IMR-90 (cell line): ENCODE results near the gene CMIP. TPM values are rescaled to one million over a fixed set of nuclear protein-coding genes. Genes with fewer than 3 reads are reported as not detected.

Source experiments
- ATAC-seq: fragments of 200-7000 bp; cut with Tn5 transposase; 2 replicates; pipeline ENCODE4 v1.9.1; 2020; ENCODE audit warnings: low read depth, mild to moderate bottlenecking, moderate library complexity
- BruUV-seq: library from RNA; stranded (reverse); fragments of 400-500 nt; replicated peaks from 2 replicates; lab custom pipeline; 2021; lab: Mats Ljungman, UMichigan
- CTCF ChIA-PET: fragments of 300-600 bp; formaldehyde crosslinking; extraction: SDS; loops from one replicate; lab custom pipeline; 2021; ENCODE audit warnings: antibody characterized with exemption; lab: Yijun Ruan, JAX
- POLR2A ChIA-PET: fragments of 300-600 bp; sonication (Branson Sonifier 250); formaldehyde crosslinking; loops from one replicate; lab custom pipeline; 2022; ENCODE audit warnings: antibody characterized with exemption; ENCODE audit not compliant: unreplicated experiment; lab: Charles Lee
- DNase-seq: peaks from one replicate; pipeline ENCODE4 v3.0.0; 2013
- H2AFZ ChIP-seq: replicated peaks from 2 replicates; pipeline ENCODE3; 2013; ENCODE audit warnings: low read length, mild to moderate bottlenecking; ENCODE audit not compliant: poor library complexity
- H2AK5ac ChIP-seq: 2 replicates; pipeline ENCODE4 v1.6.1; 2013; ENCODE audit warnings: low read depth, low read length, inconsistent platforms
- H2AK9ac ChIP-seq: replicated peaks from 2 replicates; pipeline ENCODE3; 2013; ENCODE audit warnings: mild to moderate bottlenecking, low read depth, low read length, moderate library complexity; ENCODE audit not compliant: poor library complexity
- H2BK120ac ChIP-seq: 2 replicates; pipeline ENCODE4 v1.6.1; 2013; ENCODE audit warnings: low read depth, low read length, inconsistent platforms
- H2BK15ac ChIP-seq: 3 replicates; pipeline ENCODE4 v1.6.1; 2013; ENCODE audit warnings: low read depth, low read length, inconsistent platforms
- H2BK20ac ChIP-seq: 2 replicates; pipeline ENCODE4 v1.6.1; 2013; ENCODE audit warnings: low read depth, mild to moderate bottlenecking, inconsistent platforms, low read length, moderate library complexity
- H2BK5ac ChIP-seq: 2 replicates; pipeline ENCODE4 v1.6.1; 2013; ENCODE audit warnings: mild to moderate bottlenecking, low read depth, low read length, inconsistent platforms; ENCODE audit not compliant: poor library complexity, severe bottlenecking
- H3K14ac ChIP-seq: replicated peaks from 2 replicates; pipeline ENCODE4 v1.6.1; 2013; ENCODE audit warnings: low read depth, low read length, inconsistent platforms
- H3K18ac ChIP-seq: 2 replicates; pipeline ENCODE4 v1.6.1; 2013; ENCODE audit warnings: low read depth, low read length, control low read depth
- H3K23ac ChIP-seq: 2 replicates; pipeline ENCODE4 v1.6.1; 2013; ENCODE audit warnings: low read depth, low read length, inconsistent platforms
- H3K27ac ChIP-seq: 2 replicates; pipeline ENCODE4 v1.5.1; 2013; ENCODE audit warnings: mild to moderate bottlenecking, control low read depth, low read length; ENCODE audit not compliant: insufficient read depth
- H3K27me3 ChIP-seq: 2 replicates; pipeline ENCODE4 v1.6.1; 2013; ENCODE audit warnings: low read length; ENCODE audit not compliant: control insufficient read depth, insufficient read depth
- H3K36me3 ChIP-seq: 2 replicates; pipeline ENCODE4 v1.6.1; 2013; ENCODE audit warnings: low read length, mixed read lengths; ENCODE audit not compliant: control insufficient read depth, insufficient read depth
- H3K4ac ChIP-seq: 2 replicates; pipeline ENCODE4 v1.6.1; 2013; ENCODE audit warnings: low read depth, low read length, inconsistent platforms
- H3K4me1 ChIP-seq: 2 replicates; pipeline ENCODE4 v1.6.1; 2013; ENCODE audit warnings: low read length, mixed read lengths; ENCODE audit not compliant: control insufficient read depth, insufficient read depth
- H3K4me2 ChIP-seq: 2 replicates; pipeline ENCODE4 v1.6.1; 2013; ENCODE audit warnings: low read depth, mild to moderate bottlenecking, control low read depth, low read length, moderate library complexity
- H3K4me3 ChIP-seq: 2 replicates; pipeline ENCODE4 v1.5.1; 2013; ENCODE audit warnings: low read depth, mild to moderate bottlenecking, control low read depth, low read length, moderate library complexity; ENCODE audit not compliant: insufficient read depth
- H3K56ac ChIP-seq: 2 replicates; pipeline ENCODE4 v1.6.1; 2013; ENCODE audit warnings: low read length, inconsistent platforms; ENCODE audit not compliant: insufficient read depth; ENCODE audit errors: extremely low read depth
- H3K79me1 ChIP-seq, 2 experiments: 2 replicates each; pipeline ENCODE4 v1.6.1; 2013; ENCODE audit warnings: low read length in 2 of 2, inconsistent platforms in 1 of 2, low read depth in 1 of 2
- H3K9ac ChIP-seq: 2 replicates; pipeline ENCODE4 v1.6.1; 2013; ENCODE audit warnings: low read depth, low read length, control low read depth
- H3K9me1 ChIP-seq: 2 replicates; pipeline ENCODE4 v1.6.1; 2013; ENCODE audit warnings: low read length, inconsistent platforms; ENCODE audit not compliant: insufficient read depth
- H3K9me3 ChIP-seq: 2 replicates; pipeline ENCODE4 v1.6.1; 2013; ENCODE audit warnings: low read length; ENCODE audit not compliant: control insufficient read depth, insufficient read depth
- H4K20me1 ChIP-seq: 2 replicates; pipeline ENCODE4 v1.6.1; 2013; ENCODE audit warnings: low read length, inconsistent platforms; ENCODE audit not compliant: insufficient read depth
- H4K5ac ChIP-seq: 2 replicates; pipeline ENCODE4 v1.6.1; 2013; ENCODE audit warnings: mild to moderate bottlenecking, low read depth, low read length, control low read depth
- H4K8ac ChIP-seq, 2 experiments: 2 replicates each; pipeline ENCODE4 v1.6.1; 2013; ENCODE audit warnings: low read depth in 2 of 2, low read length in 2 of 2, control low read depth in 1 of 2, inconsistent platforms in 1 of 2
- H4K91ac ChIP-seq: 2 replicates; pipeline ENCODE4 v1.6.1; 2013; ENCODE audit warnings: low read depth, low read length, inconsistent platforms; ENCODE audit not compliant: insufficient read depth
- BHLHE40 ChIP-seq: fragments of 150-350 bp; IDR thresholded peaks from 2 replicates; pipeline ENCODE4 v1.6.1; 2016; ENCODE audit warnings: mild to moderate bottlenecking, low read depth, low read length
- CHD1 ChIP-seq: IDR thresholded peaks from 2 replicates; pipeline ENCODE4 v1.6.1; 2012; ENCODE audit warnings: low read depth, low read length, improper control_type of control experiment
- CTCF ChIP-seq: conservative IDR thresholded peaks from 2 replicates; pipeline ENCODE4 v1.5.1; 2012; ENCODE audit warnings: mild to moderate bottlenecking, low read depth, low read length, improper control_type of control experiment
- FOS ChIP-seq: fragments of 150-350 bp; IDR thresholded peaks from 2 replicates; pipeline ENCODE4 v1.6.1; 2016; ENCODE audit warnings: low read depth, low read length
- MAFK ChIP-seq: IDR thresholded peaks from 2 replicates; pipeline ENCODE4 v1.6.1; 2012; ENCODE audit warnings: low read depth, low read length, improper control_type of control experiment
- MAZ ChIP-seq: IDR thresholded peaks from 2 replicates; pipeline ENCODE4 v1.6.1; 2012; ENCODE audit warnings: low read depth, mild to moderate bottlenecking, low read length, improper control_type of control experiment, moderate library complexity, borderline replicate concordance
- MXI1 ChIP-seq: IDR thresholded peaks from 2 replicates; pipeline ENCODE4 v1.6.1; 2012; ENCODE audit warnings: low read depth, mild to moderate bottlenecking, low read length, moderate library complexity, borderline replicate concordance
- RAD21 ChIP-seq: IDR thresholded peaks from 2 replicates; pipeline ENCODE4 v1.6.1; 2012; ENCODE audit warnings: low read length, improper control_type of control experiment
- RCOR1 ChIP-seq: IDR thresholded peaks from 2 replicates; pipeline ENCODE4 v1.6.1; 2012; ENCODE audit warnings: mild to moderate bottlenecking, low read length, improper control_type of control experiment; ENCODE audit not compliant: insufficient replicate concordance
- RFX5 ChIP-seq: IDR thresholded peaks from 2 replicates; pipeline ENCODE4 v1.8.0; 2012; ENCODE audit warnings: low read depth, mild to moderate bottlenecking, low read length, moderate library complexity
- SMC3 ChIP-seq: fragments of 150-350 bp; IDR thresholded peaks from 2 replicates; pipeline ENCODE4 v1.6.1; 2016; ENCODE audit warnings: low read depth, mild to moderate bottlenecking, antibody characterized with exemption, low read length, moderate library complexity
- USF2 ChIP-seq: fragments of 150-350 bp; IDR thresholded peaks from 2 replicates; pipeline ENCODE4 v1.6.1; 2017; ENCODE audit warnings: mild to moderate bottlenecking, antibody characterized with exemption, low read length, low read depth
- WGBS, 2 experiments: methylation state at CpG; one replicate each; pipeline versions ENCODE4 v1.1.5 to v1.1.7; 2013; ENCODE audit warnings: missing lambda C conversion rate in 2 of 2; ENCODE audit not compliant: insufficient read length in 1 of 2; ENCODE audit errors: extremely low coverage in 2 of 2; 5-methylcytosine and 5-hydroxymethylcytosine counted together
- dilution Hi-C: fragments of 300-500 bp; cut with HindIII; formaldehyde crosslinking; loops from one replicate; pipeline ENCODE4 v1.14.3; 2018; ENCODE audit warnings: low sequenced_read_pairs; ENCODE audit not compliant: unreplicated experiment
- in situ Hi-C: fragments of 300-500 bp; cut with MboI; formaldehyde crosslinking; loops from 3 replicates; pipeline ENCODE4 v1.14.3; 2019; ENCODE audit warnings: low sequenced_read_pairs, inconsistent platforms, mixed read lengths
- intact Hi-C: fragments of 100-400 bp; cut with micrococcal nuclease; formaldehyde crosslinking; loops from 2 replicates; pipeline ENCODE4 v1.10.0; 2022
- polyA plus RNA-seq, 3 experiments: library from polyadenylated mRNA; depleted of rRNA; stranded (reverse); fragments of >200 nt; gene quantifications; 2 replicates each; pipeline ENCODE4 v1.2.3, GENCODE V29; 2012; ENCODE audit warnings: low replicate concordance in 1 of 3
- total RNA-seq: library from RNA; depleted of rRNA; stranded (reverse); fragments of >200 nt; gene quantifications from 2 replicates; pipeline ENCODE4 v1.2.3, GENCODE V29; 2012
- TF ChIP-seq, protein P1 (sequence below): fragments of 150-350 bp; IDR thresholded peaks from 2 replicates; pipeline ENCODE4 v1.6.1; 2016; ENCODE audit warnings: low read depth, mild to moderate bottlenecking, low read length, moderate library complexity, borderline replicate concordance

The CMIP gene
- total and polyA plus RNA-seq, 2 of the 4 experiments (the other 2 are of a cell fraction), result 3.2 to 11.6 TPM

DNA sequence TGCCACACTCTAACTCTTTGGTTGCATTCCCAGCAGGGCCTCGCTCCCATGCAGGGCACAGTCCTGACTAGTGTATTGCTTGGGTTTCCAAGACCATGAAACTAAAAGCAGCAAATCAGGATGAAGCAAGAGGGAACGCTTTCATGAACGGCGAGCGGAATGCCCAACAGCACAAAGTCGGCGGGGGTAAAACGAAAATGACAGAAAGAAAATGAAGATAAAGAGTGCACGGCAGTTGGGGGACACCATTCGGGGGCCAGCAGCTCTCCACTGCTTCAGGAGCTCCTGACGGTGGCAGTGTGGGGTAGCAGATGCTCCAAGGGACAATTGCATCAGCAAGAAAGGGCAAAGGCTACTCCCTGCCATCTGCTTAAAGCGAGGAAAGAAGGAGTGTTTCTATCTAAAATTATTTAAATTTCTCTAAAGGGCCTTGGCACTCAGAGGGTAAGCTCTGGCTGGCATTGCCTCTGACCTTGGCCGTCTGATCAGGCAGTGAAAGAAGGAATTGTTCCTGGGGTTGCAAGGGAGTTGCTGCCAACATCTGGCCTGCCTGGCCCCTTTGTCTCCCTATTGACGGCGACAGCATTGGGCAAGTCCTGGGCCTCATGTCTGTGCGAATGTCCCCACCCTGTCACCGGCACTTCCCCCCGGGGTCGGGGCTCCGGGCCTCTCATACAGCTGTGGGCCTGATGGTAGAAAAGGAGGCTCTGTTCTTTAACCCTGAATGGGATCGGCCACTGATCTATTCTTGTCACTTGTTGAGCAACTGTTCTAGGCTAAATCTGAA lies 138.2 kb downstream of the CMIP start:
- DNase-seq (no peak), ATAC-seq (no peak)
- peak overlapping the region; percentile 38 for H4K91ac ChIP-seq
- H3K79me1 ChIP-seq, result peaks cover 27 to 75% of the 10 kb centered on the region in 2 experiments
- no peak overlapping the region for H4K5ac ChIP-seq
- H3K9ac ChIP-seq, result no peak overlapping the region
- H3K4me1 ChIP-seq, result peaks cover 13% of the 10 kb centered on the region
- no peak overlapping the region for H2BK5ac ChIP-seq
- H2BK15ac ChIP-seq, result no peak overlapping the region
- H3K27ac ChIP-seq, result no peak overlapping the region
- ChIA-PET POLR2A (no interaction called here), CTCF (no interaction called here)
- no peak overlapping the region; the same call in 1 of the 2 replicates for H2BK20ac ChIP-seq
- intact Hi-C loops, result loop anchor here (10.0 kb wide), 2 partner anchors 138 to 178 kb away; partner anchors contain the start of gene CMIP
- H2AK5ac ChIP-seq, result peak overlapping the region; percentile 65
- H3K9me1 ChIP-seq, result peaks cover 42% of the 10 kb centered on the region
- peaks cover 61% of the 10 kb centered on the region for H4K20me1 ChIP-seq
- in situ Hi-C loops, result no loop called here
- H3K27me3 ChIP-seq, result no peaks in the 10 kb centered on the region
- H4K8ac ChIP-seq, result no peak overlapping the region
- H3K9me3 ChIP-seq, result no peaks in the 10 kb centered on the region
- no TSS peak for BruUV-seq
- H3K4me3 ChIP-seq, result no peak overlapping the region
- H3K18ac ChIP-seq, result no peak overlapping the region; the same call in 1 of the 2 replicates
- no peak overlapping the region for H3K56ac ChIP-seq
- no peak for TF ChIP-seq RFX5
- no peak for TF ChIP-seq FOS
- no peak for TF ChIP-seq MAFK
- TF ChIP-seq USF2, result no peak
- TF ChIP-seq CTCF, result no peak
- TF ChIP-seq MAZ, result no peak
- TF ChIP-seq CHD1, result no peak
- TF ChIP-seq, protein P1, sequence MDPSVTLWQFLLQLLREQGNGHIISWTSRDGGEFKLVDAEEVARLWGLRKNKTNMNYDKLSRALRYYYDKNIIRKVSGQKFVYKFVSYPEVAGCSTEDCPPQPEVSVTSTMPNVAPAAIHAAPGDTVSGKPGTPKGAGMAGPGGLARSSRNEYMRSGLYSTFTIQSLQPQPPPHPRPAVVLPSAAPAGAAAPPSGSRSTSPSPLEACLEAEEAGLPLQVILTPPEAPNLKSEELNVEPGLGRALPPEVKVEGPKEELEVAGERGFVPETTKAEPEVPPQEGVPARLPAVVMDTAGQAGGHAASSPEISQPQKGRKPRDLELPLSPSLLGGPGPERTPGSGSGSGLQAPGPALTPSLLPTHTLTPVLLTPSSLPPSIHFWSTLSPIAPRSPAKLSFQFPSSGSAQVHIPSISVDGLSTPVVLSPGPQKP, result no peak
- TF ChIP-seq MXI1, result no peak
- no peak for TF ChIP-seq BHLHE40
- no peak for TF ChIP-seq SMC3
- no peak for TF ChIP-seq RAD21
- TF ChIP-seq RCOR1, result no peak
- 0 out of 2 replicates have a peak, but pooled peaks cover 2% of the 10 kb centered on the region for H3K36me3 ChIP-seq
- no peak overlapping the region for H3K23ac ChIP-seq
- WGBS, 2 experiments, result 89% methylated on average over 3 of the region's 21 CpGs; no CpG with 5 or more reads in 1 of the 2 experiments
- peak overlapping the region; percentile 65; the same call in 1 of the 2 replicates for H3K14ac ChIP-seq
- dilution Hi-C loops, result no loop called here
- H2BK120ac ChIP-seq, result no peak overlapping the region
- 0 out of 2 replicates have a peak overlapping the region, but pooled peaks have one; percentile 49 for H3K4ac ChIP-seq
- H3K4me2 ChIP-seq, result no peak overlapping the region
- no peak overlapping the region for H2AK9ac ChIP-seq
- no peak overlapping the region for H2AFZ ChIP-seq
